ENCODE data around the gene AP2A2. TPM values are rescaled to one million over a fixed set of nuclear protein-coding genes. Genes with fewer than 3 reads are reported as not detected.
"Not testable (repeated sequence)": the region's sequence is repeated elsewhere in the genome, so short reads cannot be mapped to it uniquely, and the experiment has no call there.

Gene AP2A2
- polyA plus RNA-seq, 5 donors = 74.4 to 84.3 (median 79.2) TPM

GRCh38 chr11:1012740-1013630 is 87.3 kb downstream of the AP2A2 start:
- DNase-seq = no peak

- no peak for DNase-seq
Measured at GRCh38 chr11:1013631-1013935, 87.9 kb downstream of the AP2A2 start.

- DNase-seq = no peak
Measured at GRCh38 chr11:1014276-1014675, 88.6 kb downstream of the AP2A2 start.

GRCh38 chr11:1015064-1015463 is 89.4 kb downstream of the AP2A2 start:
- no peak for DNase-seq

GRCh38 chr11:1015826-1016545 is 90.3 kb downstream of the AP2A2 start:
- DNase-seq = no peak

- not testable (repeated sequence) for DNase-seq
Measured at GRCh38 chr11:1016610-1017126, 91.0 kb downstream of the AP2A2 start.

- no peak for DNase-seq
Measured at GRCh38 chr11:1017269-1018005, 91.8 kb downstream of the AP2A2 start.

GRCh38 chr11:1018091-1018490 is 92.4 kb downstream of the AP2A2 start:
- no peak for DNase-seq

- no peak for DNase-seq
Measured at GRCh38 chr11:1019321-1019910, 93.7 kb downstream of the AP2A2 start.

- no peak for DNase-seq
Measured at GRCh38 chr11:1020211-1020905, 94.7 kb downstream of the AP2A2 start.

- no peak for DNase-seq
Measured at GRCh38 chr11:1022411-1022810, 96.7 kb downstream of the AP2A2 start.

GRCh38 chr11:1022908-1023810 is 97.5 kb downstream of the AP2A2 start:
- no peak for DNase-seq

- no peak for DNase-seq
Measured at GRCh38 chr11:1023811-1024596, 98.3 kb downstream of the AP2A2 start.

- no peak for DNase-seq
Measured at GRCh38 chr11:1024597-1025409, 99.1 kb downstream of the AP2A2 start.

GRCh38 chr11:1025410-1026162 is 99.9 kb downstream of the AP2A2 start:
- DNase-seq = no peak

GRCh38 chr11:1026163-1026450 is 100.4 kb downstream of the AP2A2 start:
- DNase-seq = no peak

GRCh38 chr11:1026641-1027482 is 101.2 kb downstream of the AP2A2 start:
- DNase-seq = no peak

All from right lung (tissue), 5 donors.